SK-N-MC (cell line): Measurements from ENCODE around the gene TRPT1.

Experiments used
- EZH2 ChIP-seq: fragments of 200-600 bp; sonication (generic); IDR thresholded peaks from one replicate; pipeline ENCODE4 v1.6.1; 2017; ENCODE audit warnings: antibody characterized with exemption
- POLR2AphosphoS5 ChIP-seq: IDR thresholded peaks from 2 replicates; pipeline ENCODE4 v1.6.1; 2012; ENCODE audit warnings: mild to moderate bottlenecking, low read depth, low read length, borderline replicate concordance

GRCh38 chr11:64244107-64244506 is 18.1 kb upstream of the TRPT1 start:
- TF ChIP-seq EZH2 (no peak), POLR2AphosphoS5 (no peak; the same call in 1 of the 2 replicates)
